IgD-negative memory B cell (primary cell): ENCODE data around the gene CGN. TPM values are rescaled to one million over a fixed set of nuclear protein-coding genes. Genes with fewer than 3 reads are reported as not detected.

ENCODE experiments used
- H3K27ac Mint-ChIP-seq, 3 donors: one replicate each; pipeline ENCODE4 v1.8.0; 2020 to 2022; ENCODE audit warnings: mild to moderate bottlenecking in 3 of 3, mixed read lengths in 3 of 3, moderate library complexity in 1 of 3
- H3K27me3 Mint-ChIP-seq: one replicate; pipeline ENCODE4 v1.8.0; 2021; ENCODE audit warnings: mixed read lengths
- H3K36me3 Mint-ChIP-seq: one replicate; pipeline ENCODE4 v1.8.0; 2020; ENCODE audit warnings: mild to moderate bottlenecking, mixed read lengths
- H3K4me1 Mint-ChIP-seq, 3 donors: one replicate each; pipeline ENCODE4 v1.8.0; 2020 to 2022; ENCODE audit warnings: mixed read lengths in 3 of 3, mild to moderate bottlenecking in 1 of 3
- H3K4me3 Mint-ChIP-seq, 4 donors: one replicate each; pipeline ENCODE4 v1.8.0; 2020 to 2022; ENCODE audit warnings: mild to moderate bottlenecking in 4 of 4, mixed read lengths in 4 of 4, moderate library complexity in 3 of 4
- H3K9me3 Mint-ChIP-seq, 3 donors: one replicate each; pipeline ENCODE4 v1.8.0; 2020 to 2021; ENCODE audit warnings: mixed read lengths in 3 of 3, mild to moderate bottlenecking in 1 of 3
- polyA plus RNA-seq: library from polyadenylated mRNA; unstranded; fragments of 300-500 nt; fragmentation: Illumina TruSeq; gene quantifications from one replicate; pipeline ENCODE4 v1.2.3, GENCODE V29; 2021

CGN gene
- polyA plus RNA-seq, 1 donor from 2014 or later: not detected

GRCh38 chr1:151491641-151492040, 19.5 kb upstream of the CGN start:
- no peak overlapping the region for H3K4me3 Mint-ChIP-seq
- H3K9me3 Mint-ChIP-seq: no peaks in the 10 kb centered on the region
- peaks cover 0 to 1% (median 0%) of the 10 kb centered on the region in 3 donors for H3K4me1 Mint-ChIP-seq
- no peaks in the 10 kb centered on the region for H3K36me3 Mint-ChIP-seq
- no peak overlapping the region for H3K27ac Mint-ChIP-seq
- H3K27me3 Mint-ChIP-seq: no peaks in the 10 kb centered on the region

DNA sequence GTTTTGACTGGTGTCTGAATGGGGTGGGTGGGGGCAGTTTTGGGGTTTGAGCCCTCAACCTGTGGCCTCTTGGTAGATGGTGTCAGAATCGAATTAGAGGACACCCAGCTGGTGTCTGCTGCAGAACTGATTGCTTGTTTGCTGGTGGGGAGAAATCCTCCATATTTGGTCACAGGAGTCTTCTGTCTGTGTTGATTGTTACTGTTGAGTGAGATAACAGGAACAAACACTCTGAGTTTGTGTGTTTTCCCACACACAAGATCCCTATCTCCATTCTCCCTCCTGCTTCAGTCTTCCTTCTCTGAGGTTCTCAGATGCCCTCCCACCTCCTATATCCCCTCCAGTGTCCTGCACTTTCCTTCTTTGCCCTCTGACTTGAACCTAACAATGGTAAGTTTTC, 19.1 kb upstream of the CGN start:
- Mint-ChIP-seq H3K27ac (peak overlapping the region in 1 of 3 donors; percentile 5), H3K27me3 (no peaks in the 10 kb centered on the region)

GRCh38 chr1:151493042-151493441, 18.1 kb upstream of the CGN start:
- no peaks in the 10 kb centered on the region for H3K27me3 Mint-ChIP-seq
- peak overlapping the region in 1 of 3 donors; percentile 34 for H3K27ac Mint-ChIP-seq
- H3K4me3 Mint-ChIP-seq: no peak overlapping the region
- peaks cover 0 to 1% (median 0%) of the 10 kb centered on the region in 3 donors for H3K4me1 Mint-ChIP-seq
- no peaks in the 10 kb centered on the region for H3K36me3 Mint-ChIP-seq
- H3K9me3 Mint-ChIP-seq: no peaks in the 10 kb centered on the region

More for the DNA sequence above, 19.1 kb upstream of the CGN start:
- no peaks in the 10 kb centered on the region for H3K9me3 Mint-ChIP-seq
- H3K4me3 Mint-ChIP-seq: no peak overlapping the region
- peaks cover 0 to 1% (median 0%) of the 10 kb centered on the region in 3 donors for H3K4me1 Mint-ChIP-seq
- no peaks in the 10 kb centered on the region for H3K36me3 Mint-ChIP-seq

- H3K27me3 Mint-ChIP-seq: no peaks in the 10 kb centered on the region
- H3K36me3 Mint-ChIP-seq: no peaks in the 10 kb centered on the region
- H3K9me3 Mint-ChIP-seq: no peaks in the 10 kb centered on the region
- no peak overlapping the region for H3K27ac Mint-ChIP-seq
- H3K4me1 Mint-ChIP-seq: peaks cover 0 to 3% (median 0%) of the 10 kb centered on the region in 3 donors
- no peak overlapping the region for H3K4me3 Mint-ChIP-seq
These were observed 16.4 kb upstream of the CGN start for GRCh38 chr1:151494741-151495281.

DNA sequence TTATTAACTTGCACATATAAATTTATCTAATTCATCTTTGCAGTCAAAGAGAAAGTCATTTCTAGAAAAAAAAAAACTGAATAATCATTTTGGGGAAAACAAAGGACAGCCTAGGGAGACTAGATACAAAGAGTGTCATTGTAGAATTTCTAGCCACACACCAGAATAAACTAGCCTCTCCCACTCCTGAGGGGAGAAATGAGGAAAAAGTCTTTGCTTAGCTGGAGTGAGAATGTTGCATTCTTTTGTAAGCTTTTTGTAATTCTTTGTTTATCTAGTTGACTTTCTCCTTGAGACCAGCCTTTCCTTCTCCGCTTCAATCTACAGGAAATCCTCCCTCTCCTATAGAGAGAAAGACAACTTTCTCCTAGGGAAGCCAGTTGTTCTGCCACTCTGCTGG, 15.9 kb upstream of the CGN start:
- Mint-ChIP-seq H3K27ac (no peak overlapping the region), H3K27me3 (no peaks in the 10 kb centered on the region), H3K36me3 (no peaks in the 10 kb centered on the region), H3K4me3 (no peak overlapping the region), H3K4me1 (peaks cover 0 to 3% (median 0%) of the 10 kb centered on the region in 3 donors), H3K9me3 (no peaks in the 10 kb centered on the region)

DNA sequence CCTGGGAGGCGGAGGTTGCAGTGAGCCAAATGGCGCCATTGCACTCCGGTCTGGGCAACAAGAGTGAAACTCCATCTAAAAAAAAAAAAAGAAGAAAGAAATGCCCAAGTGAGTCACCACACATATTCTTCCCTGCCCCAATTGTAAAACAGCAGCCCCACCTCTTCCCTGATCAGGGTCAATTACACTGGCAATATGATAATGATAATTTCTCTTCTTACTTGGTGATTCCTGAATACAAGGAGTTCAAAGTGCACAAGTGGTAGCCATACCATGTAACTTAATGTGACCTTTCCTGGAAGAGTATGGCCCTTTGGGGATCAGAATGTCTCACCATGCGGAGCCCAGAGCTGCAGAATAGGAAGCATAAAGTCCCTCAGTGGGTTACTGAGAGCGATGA, 11.8 kb upstream of the CGN start:
- peak overlapping the region in 1 of 3 donors; percentile 24 for H3K27ac Mint-ChIP-seq
- no peaks in the 10 kb centered on the region for H3K27me3 Mint-ChIP-seq
- H3K4me1 Mint-ChIP-seq: peaks cover 0 to 2% (median 0%) of the 10 kb centered on the region in 3 donors
- no peaks in the 10 kb centered on the region for H3K36me3 Mint-ChIP-seq
- no peaks in the 10 kb centered on the region for H3K9me3 Mint-ChIP-seq
- no peak overlapping the region for H3K4me3 Mint-ChIP-seq

GRCh38 chr1:151499930-151500329, 11.3 kb upstream of the CGN start:
- no peaks in the 10 kb centered on the region for H3K9me3 Mint-ChIP-seq
- H3K4me3 Mint-ChIP-seq: no peak overlapping the region
- H3K36me3 Mint-ChIP-seq: no peaks in the 10 kb centered on the region
- no peaks in the 10 kb centered on the region for H3K27me3 Mint-ChIP-seq
- H3K27ac Mint-ChIP-seq: no peak overlapping the region
- H3K4me1 Mint-ChIP-seq: peaks cover 0 to 2% (median 0%) of the 10 kb centered on the region in 3 donors

- H3K4me3 Mint-ChIP-seq: no peak overlapping the region
- H3K36me3 Mint-ChIP-seq: no peaks in the 10 kb centered on the region
- H3K27ac Mint-ChIP-seq: no peak overlapping the region
- H3K27me3 Mint-ChIP-seq: no peaks in the 10 kb centered on the region
- H3K9me3 Mint-ChIP-seq: no peaks in the 10 kb centered on the region
- H3K4me1 Mint-ChIP-seq: peaks cover 0 to 4% (median 0%) of the 10 kb centered on the region in 3 donors
These were observed 9.7 kb upstream of the CGN start for GRCh38 chr1:151501474-151501873.

DNA sequence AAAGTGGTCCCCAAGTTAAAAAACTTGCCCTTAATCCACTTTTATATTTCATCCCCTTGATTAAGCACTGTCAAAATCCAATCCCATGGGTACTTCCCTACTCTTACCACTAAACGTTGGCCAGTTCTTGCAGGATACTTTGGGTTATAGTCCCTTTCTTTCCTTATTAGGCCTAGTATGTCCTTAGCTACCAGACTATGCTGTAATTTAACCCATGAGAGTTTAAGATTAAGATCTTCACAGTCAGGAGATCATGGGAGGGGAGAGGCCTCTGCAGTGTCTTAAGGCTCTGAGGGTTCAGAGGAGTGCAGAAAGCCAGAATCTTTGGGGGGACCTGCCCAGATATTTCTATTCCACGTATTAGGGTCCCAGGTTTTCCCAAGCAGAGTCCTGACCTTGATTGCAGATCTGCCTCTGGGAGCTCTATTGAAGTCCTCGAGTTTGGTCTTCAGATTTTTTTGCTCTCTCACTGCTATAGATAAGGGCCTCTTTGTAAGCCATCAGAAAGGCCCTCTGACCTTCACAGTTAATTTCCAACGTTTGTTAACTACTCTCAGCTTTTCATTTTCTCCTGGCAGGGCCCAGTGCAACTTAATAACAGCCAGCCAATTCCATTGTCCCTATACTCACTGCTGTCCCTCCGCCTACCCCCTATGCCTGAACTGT, 9.0 kb upstream of the CGN start:
- H3K27ac Mint-ChIP-seq: no peak overlapping the region
- H3K9me3 Mint-ChIP-seq: no peaks in the 10 kb centered on the region
- H3K27me3 Mint-ChIP-seq: no peaks in the 10 kb centered on the region
- H3K36me3 Mint-ChIP-seq: no peaks in the 10 kb centered on the region
- H3K4me3 Mint-ChIP-seq: no peak overlapping the region
- peaks cover 0 to 6% (median 0%) of the 10 kb centered on the region in 3 donors for H3K4me1 Mint-ChIP-seq

DNA sequence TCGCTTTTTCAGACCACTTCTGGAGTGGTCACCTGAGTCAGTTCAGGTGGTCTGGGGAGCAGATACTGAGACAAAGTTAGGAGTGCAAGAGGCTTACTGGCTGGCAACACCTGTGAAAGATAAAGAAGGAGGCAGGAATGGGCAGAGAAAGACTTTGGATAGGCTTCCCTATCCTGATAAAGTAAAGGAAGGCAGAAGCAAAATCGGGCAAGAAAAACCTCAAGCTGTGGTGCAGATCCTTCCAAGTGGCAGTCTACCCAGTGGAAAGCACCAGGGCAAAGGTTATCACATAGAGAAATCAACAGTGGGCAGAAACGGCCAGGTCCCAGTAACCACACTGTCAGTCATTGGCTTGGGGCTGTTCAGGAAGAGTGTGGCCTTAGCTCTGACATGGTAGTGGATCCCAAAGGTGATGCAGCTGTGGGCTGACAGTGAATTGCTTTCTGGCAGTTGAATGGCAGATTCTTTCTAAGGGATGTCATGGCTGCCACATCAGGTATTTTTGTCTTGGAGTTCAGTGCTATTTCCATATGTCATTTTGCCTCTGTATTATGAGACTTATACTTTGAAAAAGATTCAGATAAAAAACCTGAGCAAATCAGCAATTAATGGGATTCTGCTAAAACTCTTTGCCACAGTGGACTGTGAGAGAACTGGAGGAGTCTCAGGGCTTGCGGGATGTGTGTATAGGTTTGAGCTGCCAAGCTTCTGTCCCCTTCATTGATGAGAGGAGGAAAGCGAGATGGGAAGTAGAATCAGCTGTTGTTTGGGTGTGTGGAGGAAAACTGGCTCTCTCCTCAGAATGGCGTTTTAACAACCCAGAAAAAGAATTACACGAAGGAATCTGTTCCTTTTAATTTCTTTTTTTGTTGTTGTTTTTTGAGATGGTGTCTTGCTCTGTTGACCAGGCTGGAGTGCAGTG, 8.1 kb upstream of the CGN start:
- H3K4me3 Mint-ChIP-seq: no peak overlapping the region
- H3K27ac Mint-ChIP-seq: no peak overlapping the region
- no peaks in the 10 kb centered on the region for H3K27me3 Mint-ChIP-seq
- H3K4me1 Mint-ChIP-seq: peaks cover 0 to 6% (median 0%) of the 10 kb centered on the region in 3 donors
- H3K36me3 Mint-ChIP-seq: no peaks in the 10 kb centered on the region
- H3K9me3 Mint-ChIP-seq: no peaks in the 10 kb centered on the region

- no peaks in the 10 kb centered on the region for H3K9me3 Mint-ChIP-seq
- H3K27me3 Mint-ChIP-seq: no peaks in the 10 kb centered on the region
- H3K27ac Mint-ChIP-seq: peak overlapping the region in 1 of 3 donors; percentile 45
- H3K36me3 Mint-ChIP-seq: no peaks in the 10 kb centered on the region
- peaks cover 0 to 4% (median 0%) of the 10 kb centered on the region in 3 donors for H3K4me1 Mint-ChIP-seq
- H3K4me3 Mint-ChIP-seq: no peak overlapping the region
These were observed 6.9 kb upstream of the CGN start for GRCh38 chr1:151504252-151504651.

DNA sequence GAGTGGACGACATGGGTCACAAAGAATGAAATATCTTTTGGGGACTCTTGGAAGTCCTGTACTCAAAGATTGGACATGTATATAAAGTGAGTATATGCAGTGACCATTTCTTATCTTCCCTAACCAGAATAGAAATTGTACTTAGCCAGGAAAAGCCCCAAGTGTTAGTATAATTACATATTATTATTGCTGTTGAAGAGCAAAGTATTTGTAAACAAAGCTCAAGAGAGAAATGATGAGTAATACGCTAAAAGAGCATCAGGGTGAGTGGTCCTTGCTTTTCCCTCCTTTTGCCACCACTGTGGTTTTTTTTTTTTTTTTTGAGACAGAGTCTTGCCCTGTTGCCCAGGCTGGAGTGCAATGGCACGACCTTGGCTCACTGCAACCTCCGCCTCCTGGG, 6.4 kb upstream of the CGN start:
- Mint-ChIP-seq H3K4me1 (peaks cover 0 to 4% (median 0%) of the 10 kb centered on the region in 3 donors), H3K27ac (peak overlapping the region in 1 of 3 donors; percentile 45), H3K36me3 (no peaks in the 10 kb centered on the region), H3K9me3 (no peaks in the 10 kb centered on the region), H3K4me3 (no peak overlapping the region), H3K27me3 (no peaks in the 10 kb centered on the region)

DNA sequence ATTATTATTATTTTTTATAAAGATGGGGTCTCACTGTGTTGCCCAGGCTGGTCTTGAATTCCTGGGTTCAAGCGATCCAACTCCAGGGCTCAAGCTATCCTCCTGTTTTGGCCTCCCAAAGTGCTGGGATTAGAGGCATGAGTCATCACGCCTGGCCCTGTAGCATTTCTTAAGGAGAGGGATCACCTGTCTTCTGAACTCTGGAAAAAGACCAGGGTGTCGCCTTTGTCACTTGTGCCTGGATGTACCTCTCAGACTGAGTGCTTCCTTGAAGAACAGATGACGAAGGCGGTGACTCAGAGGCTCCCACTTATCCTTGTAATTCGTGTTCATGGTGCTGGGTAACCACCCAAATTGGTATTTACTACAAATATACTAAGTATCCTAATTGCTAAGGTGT, 2.4 kb upstream of the CGN start:
- H3K36me3 Mint-ChIP-seq: no peaks in the 10 kb centered on the region
- peaks cover 0 to 10% (median 4%) of the 10 kb centered on the region in 3 donors for H3K4me1 Mint-ChIP-seq
- H3K9me3 Mint-ChIP-seq: no peaks in the 10 kb centered on the region
- H3K27me3 Mint-ChIP-seq: peaks cover 2% of the 10 kb centered on the region
- H3K27ac Mint-ChIP-seq: no peak overlapping the region
- peak overlapping the region in 1 of 4 donors; percentile 60 for H3K4me3 Mint-ChIP-seq

DNA sequence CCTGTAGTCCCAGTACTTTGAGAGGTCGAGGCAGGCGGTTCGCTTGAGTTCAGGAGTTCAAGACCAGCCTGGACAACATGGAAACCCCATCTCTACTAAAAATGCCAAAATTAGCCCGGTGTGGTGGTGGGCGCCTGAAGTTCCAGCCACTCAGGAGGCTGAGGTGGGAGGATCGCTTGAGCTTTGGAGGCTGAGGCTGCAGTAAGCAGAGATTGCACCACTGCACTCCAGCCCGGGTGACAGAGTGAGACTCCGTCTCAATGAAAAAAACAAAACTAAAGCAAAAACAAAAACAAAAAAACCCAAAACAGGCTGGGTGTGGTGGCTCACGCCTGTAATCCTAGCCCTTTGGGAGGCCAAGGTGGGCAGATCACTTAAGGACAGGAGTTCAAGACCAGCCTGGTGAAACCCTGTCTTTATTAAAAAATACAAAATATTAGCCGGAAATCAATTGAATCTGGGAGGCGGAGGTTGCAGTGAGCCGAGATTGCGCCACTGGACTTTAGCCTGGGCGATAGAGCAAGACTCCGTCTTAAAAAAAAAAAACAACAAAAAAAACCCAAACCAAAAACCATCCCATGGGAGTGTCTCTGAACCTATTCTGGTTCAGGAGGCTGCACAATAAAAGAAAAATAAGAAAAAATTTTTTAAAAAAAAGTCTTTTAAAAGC, 1.7 kb upstream of the CGN start:
- Mint-ChIP-seq H3K27me3 (peaks cover 2% of the 10 kb centered on the region), H3K27ac (peak overlapping the region in 1 of 3 donors; percentile 18), H3K4me1 (peaks cover 0 to 10% (median 4%) of the 10 kb centered on the region in 3 donors), H3K4me3 (peak overlapping the region in 2 of 4 donors; percentile 12 to 60), H3K36me3 (no peaks in the 10 kb centered on the region), H3K9me3 (no peaks in the 10 kb centered on the region)

DNA sequence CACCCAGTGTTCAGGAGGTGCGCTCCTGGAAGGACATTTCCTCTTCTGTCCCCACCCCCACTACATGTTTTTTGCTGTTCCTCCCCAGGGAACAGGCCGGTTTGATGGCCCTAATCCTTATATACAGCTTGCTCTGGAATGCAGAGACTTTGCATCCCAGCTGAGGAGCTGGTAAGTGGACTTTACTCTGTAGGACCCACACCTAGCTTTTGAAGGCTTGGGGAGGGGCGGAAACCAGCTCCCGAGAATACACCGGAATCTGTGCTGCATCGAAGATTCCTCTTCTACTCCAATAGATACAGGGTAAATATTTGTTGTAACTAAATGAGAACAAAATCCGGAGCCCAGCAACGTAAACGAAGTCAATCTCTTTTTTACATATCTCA, 1.2 kb upstream of the CGN start:
- Mint-ChIP-seq H3K4me1 (peaks cover 0 to 10% (median 4%) of the 10 kb centered on the region in 3 donors), H3K27ac (no peak overlapping the region), H3K27me3 (peaks cover 2% of the 10 kb centered on the region), H3K4me3 (peak overlapping the region in 3 of 4 donors; percentile 70 to 93 (median 86)), H3K36me3 (no peaks in the 10 kb centered on the region), H3K9me3 (no peaks in the 10 kb centered on the region)
